Thymus (tissue), 11 donors: ENCODE measurements around the gene CEACAM19. TPM values are rescaled to one million over a fixed set of nuclear protein-coding genes. Genes with fewer than 3 reads are reported as not detected.
"Not testable (repeated sequence)": the region's sequence is repeated elsewhere in the genome, so short reads cannot be mapped to it uniquely, and the experiment has no call there.

Experiments
- DNase-seq, 9 donors: peaks; one replicate each; pipeline ENCODE4 v3.0.0-alpha.2; 2013; ENCODE audit warnings: low spot score in 9 of 9, low read depth in 6 of 9, missing footprints in 1 of 9
- H3K27ac ChIP-seq, 2 donors: one replicate each; pipeline ENCODE4 v1.5.1; 2013; ENCODE audit warnings: control low read depth in 1 of 2, low read depth in 1 of 2, low read length in 1 of 2, mild to moderate bottlenecking in 1 of 2, moderate library complexity in 1 of 2
- H3K27me3 ChIP-seq, 2 donors: one replicate each; pipeline ENCODE4 v1.5.1; 2013; ENCODE audit warnings: low read length in 1 of 2; ENCODE audit not compliant: control insufficient read depth in 2 of 2, insufficient read depth in 1 of 2
- H3K36me3 ChIP-seq, 2 donors: one replicate each; pipeline ENCODE4 v1.5.1; 2013; ENCODE audit warnings: low read length in 1 of 2, mild to moderate bottlenecking in 1 of 2, moderate library complexity in 1 of 2; ENCODE audit not compliant: control insufficient read depth in 2 of 2, insufficient read depth in 2 of 2
- H3K4me1 ChIP-seq, 2 donors: one replicate each; pipeline ENCODE4 v1.5.1; 2013; ENCODE audit warnings: low read length in 2 of 2; ENCODE audit not compliant: control insufficient read depth in 2 of 2, insufficient read depth in 2 of 2
- H3K4me3 ChIP-seq, 2 donors: one replicate each; pipeline ENCODE4 v1.5.1; 2013; ENCODE audit warnings: low read length in 2 of 2, control low read depth in 1 of 2, mild to moderate bottlenecking in 1 of 2
- H3K9me3 ChIP-seq, 2 donors: one replicate each; pipeline ENCODE4 v1.5.1; 2013; ENCODE audit warnings: low read length in 1 of 2, mild to moderate bottlenecking in 1 of 2; ENCODE audit not compliant: control insufficient read depth in 2 of 2, insufficient read depth in 1 of 2
- WGBS: extraction: QIAGEN DNeasy Blood & Tissue Kit; methylation state at CpG from one replicate; pipeline ENCODE4 v1.1.7; 2013; 5-methylcytosine and 5-hydroxymethylcytosine counted together
- polyA plus RNA-seq: library from polyadenylated mRNA; stranded (reverse); fragments of 200-250 nt; gene quantifications from one replicate; pipeline ENCODE4 v1.2.3, GENCODE V29; 2013
- total RNA-seq: library from RNA; stranded (reverse); fragments of 120-200 nt; gene quantifications from one replicate; pipeline ENCODE4 v1.2.4, GENCODE V29; 2013
- donor health status: healthy.

The CEACAM19 gene
- total and polyA plus RNA-seq, 2 donors: 0.28 to 3.5 TPM

DNA sequence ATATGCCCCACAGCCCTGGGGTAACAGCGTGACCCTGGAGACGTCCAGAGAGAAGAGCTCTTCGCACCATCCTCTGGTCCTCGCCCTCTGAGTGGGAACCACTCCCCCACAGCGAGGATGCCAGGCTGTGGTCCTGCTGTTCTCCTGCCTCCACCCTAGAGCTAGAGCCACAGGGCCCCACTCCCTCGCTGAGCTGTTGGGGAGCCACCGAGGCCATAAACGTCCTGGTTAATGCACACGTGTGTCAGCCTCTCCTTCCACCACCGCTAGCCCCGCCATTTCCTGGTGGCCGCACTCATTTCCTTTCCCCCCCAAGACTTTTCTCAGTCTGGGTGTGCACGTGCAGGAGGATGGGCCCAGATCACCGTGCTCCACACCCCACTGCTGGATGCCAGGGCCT lies 39.2 kb downstream of the CEACAM19 start:
- Histone ChIP-seq H3K27me3 (no peaks in the 10 kb centered on the region), H3K27ac (no peak overlapping the region), H3K9me3 (peaks cover 0 to 9% of the 10 kb centered on the region in 2 donors), H3K36me3 (no peaks in the 10 kb centered on the region), H3K4me1 (peaks cover 0 to 2% of the 10 kb centered on the region in 2 donors), H3K4me3 (no peak overlapping the region)
- 37% methylated on average over 14 of the region's 14 CpGs for WGBS
- no peak for DNase-seq

DNA sequence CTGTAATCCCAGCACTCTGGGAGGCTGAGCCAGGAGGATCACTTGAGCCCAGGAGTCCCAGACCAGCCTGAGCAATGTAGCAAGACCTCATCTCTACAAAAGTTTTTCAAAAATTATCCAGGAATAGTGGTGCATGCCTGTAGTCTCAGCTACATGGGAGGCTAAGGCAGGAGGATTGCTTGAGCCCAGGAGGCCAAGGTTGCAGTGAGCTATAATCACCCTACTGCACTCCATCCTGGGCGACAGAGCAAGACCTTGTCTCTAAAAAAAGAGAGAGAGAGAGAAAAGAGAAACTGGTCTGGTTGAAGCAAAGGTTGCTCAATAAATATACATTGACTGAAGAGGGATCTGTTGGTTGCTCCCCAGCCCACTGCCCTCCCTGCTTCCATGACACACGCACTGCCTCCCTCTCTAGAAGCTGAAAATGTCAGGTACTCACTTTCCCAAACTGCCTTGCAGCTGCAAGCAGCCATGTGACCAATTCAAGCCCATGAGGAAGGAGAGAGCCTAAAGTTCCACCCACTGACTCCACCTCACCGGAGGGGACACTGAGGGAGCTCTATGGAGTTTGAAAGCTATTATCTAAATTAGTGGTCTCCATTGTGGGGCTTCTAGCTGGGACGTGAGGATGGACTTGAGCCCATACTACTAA lies 41.7 kb downstream of the CEACAM19 start:
- peaks cover 0 to 2% of the 10 kb centered on the region in 2 donors for H3K4me1 ChIP-seq
- WGBS: 82% methylated on average over 4 of the region's 4 CpGs
- no peak for DNase-seq

GRCh38 chr19:44714597-44715169 lies 43.4 kb downstream of the CEACAM19 start:
- WGBS: 49% methylated on average over 2 of the region's 2 CpGs
- Histone ChIP-seq H3K27me3 (no peaks in the 10 kb centered on the region), H3K36me3 (no peaks in the 10 kb centered on the region), H3K27ac (no peak overlapping the region), H3K4me1 (peaks cover 0 to 5% of the 10 kb centered on the region in 2 donors), H3K4me3 (no peak overlapping the region), H3K9me3 (peaks cover 0 to 13% of the 10 kb centered on the region in 2 donors)
- no peak for DNase-seq

More for the DNA sequence above, 41.7 kb downstream of the CEACAM19 start:
- Histone ChIP-seq H3K27me3 (no peaks in the 10 kb centered on the region), H3K9me3 (peaks cover 0 to 13% of the 10 kb centered on the region in 2 donors), H3K27ac (no peak overlapping the region), H3K36me3 (no peaks in the 10 kb centered on the region), H3K4me3 (no peak overlapping the region)

GRCh38 chr19:44717603-44718002 lies 46.3 kb downstream of the CEACAM19 start:
- WGBS: 96% methylated on average over 6 of the region's 6 CpGs
- no peak for DNase-seq
- no peak overlapping the region for H3K4me3 ChIP-seq

DNA sequence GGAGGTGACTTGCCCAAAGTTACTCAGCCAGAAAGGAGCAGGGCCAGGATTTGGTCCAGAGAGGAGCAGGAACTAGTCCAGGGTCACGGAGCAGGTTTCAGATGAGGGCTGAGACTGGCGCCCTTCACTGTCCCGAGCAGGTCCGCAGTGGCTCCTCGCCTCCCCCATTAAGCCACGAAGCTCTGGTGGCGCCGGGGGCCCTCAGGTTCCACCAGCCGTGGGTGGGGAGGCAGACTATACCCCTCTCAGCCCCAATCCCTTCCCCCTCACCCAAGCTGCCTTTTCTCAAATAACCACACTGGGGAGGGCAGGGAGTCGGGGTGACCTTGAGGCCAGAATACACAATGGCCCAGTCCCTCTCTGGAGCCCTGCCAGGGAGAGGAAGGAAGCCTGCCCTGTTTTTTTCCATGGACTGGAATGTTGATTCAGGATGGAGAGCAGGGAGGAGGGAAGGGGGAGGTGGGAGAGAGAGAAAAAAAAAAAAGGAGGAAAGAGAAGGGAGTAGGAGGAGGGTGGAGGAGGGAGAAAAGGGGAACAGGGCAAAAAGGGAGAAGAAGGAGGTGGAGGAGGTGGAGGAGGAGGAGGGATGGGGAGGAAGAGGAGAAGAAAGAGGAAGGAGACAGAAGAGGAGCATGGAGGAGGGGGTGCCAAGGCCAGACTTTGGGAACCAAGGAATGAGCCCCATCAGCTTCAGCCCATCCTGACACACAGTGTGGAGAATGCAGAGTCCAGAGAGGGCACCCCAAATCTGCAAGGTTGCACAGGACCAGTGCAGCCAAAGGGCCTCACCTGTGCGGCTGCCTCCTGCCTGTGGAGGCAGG lies 47.4 kb downstream of the CEACAM19 start:
- DNase-seq: no peak

More at GRCh38 chr19:44717603-44718002, 46.3 kb downstream of the CEACAM19 start:
- Histone ChIP-seq H3K9me3 (peaks cover 0 to 13% of the 10 kb centered on the region in 2 donors), H3K4me1 (peaks cover 0 to 12% of the 10 kb centered on the region in 2 donors), H3K27me3 (no peaks in the 10 kb centered on the region), H3K36me3 (no peaks in the 10 kb centered on the region), H3K27ac (no peak overlapping the region)

GRCh38 chr19:44719262-44719701 lies 48.0 kb downstream of the CEACAM19 start:
- Histone ChIP-seq H3K4me3 (no peak overlapping the region), H3K36me3 (no peaks in the 10 kb centered on the region), H3K27ac (no peak overlapping the region), H3K4me1 (peaks cover 0 to 23% of the 10 kb centered on the region in 2 donors), H3K27me3 (no peaks in the 10 kb centered on the region), H3K9me3 (peaks cover 0 to 13% of the 10 kb centered on the region in 2 donors)
- no peak for DNase-seq
- WGBS: 93% methylated on average over 8 of the region's 8 CpGs

More for the DNA sequence above, 47.4 kb downstream of the CEACAM19 start:
- peaks cover 0 to 17% of the 10 kb centered on the region in 2 donors for H3K4me1 ChIP-seq
- H3K4me3 ChIP-seq: no peak overlapping the region
- 78% methylated on average over 11 of the region's 11 CpGs for WGBS
- no peaks in the 10 kb centered on the region for H3K36me3 ChIP-seq
- H3K27me3 ChIP-seq: no peaks in the 10 kb centered on the region
- peak overlapping the region in 1 of 2 donors; percentile 25 for H3K27ac ChIP-seq
- peaks cover 0 to 13% of the 10 kb centered on the region in 2 donors for H3K9me3 ChIP-seq

- H3K9me3 ChIP-seq, DNase-seq, H3K4me3 ChIP-seq, H3K27me3 ChIP-seq, H3K27ac ChIP-seq, H3K36me3 ChIP-seq: not testable (repeated sequence)
- WGBS: 98% methylated on average over 9 of the region's 9 CpGs
- peaks cover 0 to 23% of the 10 kb centered on the region in 2 donors for H3K4me1 ChIP-seq
These were observed 49.1 kb downstream of the CEACAM19 start for GRCh38 chr19:44720396-44720795.

DNA sequence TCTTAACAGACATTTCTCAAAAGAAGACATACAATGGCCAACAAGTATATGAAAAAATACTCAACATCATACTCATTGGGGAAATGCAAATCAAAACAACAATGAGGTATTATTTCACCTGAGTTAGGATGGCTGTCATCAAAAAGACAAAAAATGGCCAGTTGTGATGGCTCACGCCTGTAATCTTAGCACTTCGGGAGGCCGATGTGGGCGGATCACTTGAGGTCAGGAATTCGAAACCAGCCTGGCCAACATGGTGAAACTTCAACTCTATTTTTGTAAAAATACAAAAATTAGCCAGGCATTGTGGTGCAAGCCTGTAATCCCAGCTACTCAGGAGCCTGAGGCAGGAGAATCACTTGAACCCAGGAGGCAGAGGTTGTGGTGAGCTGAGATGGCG lies 49.7 kb downstream of the CEACAM19 start:
- 94% methylated on average over 6 of the region's 6 CpGs for WGBS
- no peaks in the 10 kb centered on the region for H3K36me3 ChIP-seq
- H3K27ac ChIP-seq: no peak overlapping the region
- H3K4me1 ChIP-seq: peaks cover 0 to 23% of the 10 kb centered on the region in 2 donors
- no peak for DNase-seq
- peaks cover 0 to under 1% of the 10 kb centered on the region in 2 donors for H3K9me3 ChIP-seq
- peaks cover 0 to 6% of the 10 kb centered on the region in 2 donors for H3K27me3 ChIP-seq
- no peak overlapping the region for H3K4me3 ChIP-seq

- H3K27ac ChIP-seq, H3K36me3 ChIP-seq, H3K9me3 ChIP-seq, H3K4me3 ChIP-seq, DNase-seq, H3K27me3 ChIP-seq: not testable (repeated sequence)
- H3K4me1 ChIP-seq: peaks cover 0 to 23% of the 10 kb centered on the region in 2 donors
- 89% methylated on average over 5 of the region's 5 CpGs for WGBS
These were observed 50.1 kb downstream of the CEACAM19 start for GRCh38 chr19:44721369-44721768.
